GM19372 (cell line): ENCODE data around the gene CCT7.
"Not testable (repeated sequence)": the region's sequence is repeated elsewhere in the genome, so short reads cannot be mapped to it uniquely, and the experiment has no call there.

Experiments used
- ATAC-seq: cut with Tn5 transposase; IDR thresholded peaks from one replicate; pipeline ENCODE4 v1.9.1; 2021; ENCODE audit warnings: mild to moderate bottlenecking, low read depth, moderate library complexity; ENCODE audit not compliant: unreplicated experiment

Gene CCT7

DNA sequence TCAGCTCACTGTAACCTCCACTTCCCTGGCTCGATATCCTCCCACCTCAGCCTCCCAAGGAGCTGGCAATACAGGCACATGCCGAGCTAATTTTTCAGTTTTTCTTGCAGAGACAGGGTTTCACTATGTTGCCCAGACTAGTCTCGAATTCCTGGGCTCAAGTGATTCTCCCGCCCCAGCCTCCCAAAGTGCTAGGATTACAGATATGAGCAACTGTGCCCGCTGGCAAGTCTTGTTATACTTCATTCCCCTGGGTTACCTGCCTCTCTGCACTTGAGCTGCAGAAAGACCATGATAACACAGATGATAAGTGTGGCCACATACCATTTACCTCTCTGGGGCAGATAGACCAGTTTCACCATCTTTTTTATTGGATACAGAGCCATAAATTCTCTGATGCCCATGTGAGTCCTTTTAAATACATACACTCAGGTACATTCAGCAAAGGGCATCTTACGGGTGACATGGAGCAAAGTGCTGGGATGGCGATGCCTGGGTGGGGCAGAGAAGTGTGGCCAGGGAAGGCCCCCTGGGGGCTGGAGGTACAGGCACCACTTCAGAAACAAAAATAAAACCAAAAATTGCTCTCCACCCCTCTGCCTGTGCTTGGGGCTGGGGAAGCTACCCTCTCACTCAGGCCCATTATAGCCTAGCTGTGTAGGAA is 20.4 kb downstream of the CCT7 start:
- no peak for ATAC-seq

- ATAC-seq: no peak
These were observed 21.0 kb downstream of the CCT7 start for GRCh38 chr2:73255007-73255644.

- ATAC-seq: no peak
These were observed 22.0 kb downstream of the CCT7 start for GRCh38 chr2:73255907-73256617.

DNA sequence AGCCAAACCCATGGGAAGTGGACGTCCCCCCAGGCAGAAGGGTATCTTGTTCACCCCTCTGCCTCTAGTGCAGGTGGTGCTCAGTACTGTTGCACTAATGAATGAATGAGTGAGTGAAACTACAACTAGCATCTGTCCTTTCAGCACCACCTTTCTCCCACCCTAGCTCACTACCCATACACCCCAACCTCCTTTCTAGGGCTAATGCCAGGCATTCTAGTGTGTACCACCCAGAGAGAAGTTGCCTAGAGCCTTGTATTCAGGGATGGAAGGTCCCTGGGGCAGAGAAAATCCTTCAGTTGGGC is 22.5 kb downstream of the CCT7 start:
- ATAC-seq: no peak

- no peak for ATAC-seq
These were observed 22.9 kb downstream of the CCT7 start for GRCh38 chr2:73257021-73257420.

GRCh38 chr2:73257425-73258125 is 23.5 kb downstream of the CCT7 start:
- ATAC-seq: no peak

DNA sequence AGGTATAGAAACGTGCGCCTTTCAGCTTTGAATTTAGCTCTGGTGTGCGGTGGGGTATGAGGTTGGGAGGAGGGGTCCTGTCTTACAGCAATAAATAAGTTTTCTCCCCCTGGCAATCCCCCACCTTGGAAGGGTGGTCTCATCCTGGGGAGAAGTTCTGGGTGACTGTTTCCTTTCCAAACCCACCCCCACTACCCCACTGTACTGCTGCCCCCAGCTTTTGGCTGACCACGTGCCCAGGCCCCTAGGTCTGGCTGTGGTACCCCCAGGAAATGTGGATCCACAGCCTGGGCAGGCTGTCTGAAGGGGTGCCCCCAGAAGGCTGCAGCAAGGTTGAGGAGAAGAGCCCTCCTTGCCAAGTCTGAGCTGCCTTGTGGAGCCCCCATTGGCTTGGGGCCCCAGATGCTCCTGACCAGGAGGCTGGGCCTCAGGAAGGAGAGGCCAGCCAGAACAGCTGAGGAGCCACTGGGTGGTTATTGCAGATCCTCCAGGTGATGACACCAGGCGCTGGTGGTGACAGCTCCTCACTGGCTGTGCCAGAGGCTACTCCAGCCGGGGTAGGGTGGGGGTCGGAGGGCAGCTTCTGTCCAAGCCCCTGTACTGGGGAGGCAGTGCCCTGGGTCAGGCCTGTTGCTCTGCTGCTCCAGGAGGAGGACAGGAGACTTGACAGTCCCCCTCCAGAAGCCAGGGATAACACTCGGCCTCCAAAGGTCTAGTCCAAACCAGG is 24.2 kb downstream of the CCT7 start:
- ATAC-seq: no peak

GRCh38 chr2:73258913-73259215 is 24.8 kb downstream of the CCT7 start:
- no peak for ATAC-seq

GRCh38 chr2:73259276-73259675 is 25.2 kb downstream of the CCT7 start:
- no peak for ATAC-seq

DNA sequence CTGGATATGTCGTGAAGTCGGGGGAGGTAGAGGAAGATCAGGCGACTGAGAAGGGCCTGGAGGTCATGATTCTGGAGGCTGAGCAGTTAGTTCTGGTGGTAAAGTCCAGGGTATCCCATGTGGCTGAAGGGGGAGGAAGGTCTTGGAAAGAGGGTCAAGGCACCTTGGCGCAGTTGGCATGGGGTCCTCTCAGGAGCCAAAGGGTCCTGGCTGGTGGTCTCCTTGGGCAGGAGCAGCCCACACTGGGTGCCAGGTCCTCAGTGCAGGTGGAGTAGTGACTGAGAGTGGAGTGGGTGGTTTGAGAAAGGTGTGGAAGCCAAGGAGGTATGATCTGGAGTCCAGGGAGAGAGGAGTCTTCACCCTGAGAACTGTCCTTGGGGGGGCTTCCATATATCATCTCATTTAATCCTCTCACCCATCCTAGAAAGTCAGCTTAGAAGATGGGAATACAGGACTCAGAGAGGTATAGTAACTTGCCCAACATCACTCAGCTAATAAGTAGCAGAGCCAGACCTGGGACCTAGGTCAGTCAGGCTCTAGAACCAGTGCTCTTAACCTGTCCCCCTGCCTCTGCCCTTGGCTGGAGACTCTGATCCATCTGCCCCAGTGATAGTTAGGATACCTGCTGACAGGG is 25.7 kb downstream of the CCT7 start:
- no peak for ATAC-seq

GRCh38 chr2:73260338-73260984 is 26.4 kb downstream of the CCT7 start:
- ATAC-seq: no peak

- no peak for ATAC-seq
These were observed 28.1 kb downstream of the CCT7 start for GRCh38 chr2:73262108-73262651.

- ATAC-seq: not testable (repeated sequence)
These were observed 28.8 kb downstream of the CCT7 start for GRCh38 chr2:73262691-73263429.

- no peak for ATAC-seq
These were observed 29.6 kb downstream of the CCT7 start for GRCh38 chr2:73263540-73264331.

DNA sequence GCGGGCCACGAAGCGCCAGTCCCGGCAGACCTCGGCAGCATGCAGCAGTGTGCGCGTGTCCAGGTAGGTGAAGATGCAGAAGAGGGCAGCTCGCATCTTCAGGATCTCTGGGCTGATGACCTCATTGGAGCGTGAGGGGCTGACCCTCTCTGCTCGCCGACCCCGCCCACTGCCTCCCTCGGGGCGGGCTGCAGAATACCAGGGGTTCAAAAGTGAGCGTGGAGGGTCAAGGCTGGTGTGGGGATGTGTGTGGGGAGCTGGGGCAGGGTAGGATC is 30.2 kb downstream of the CCT7 start:
- ATAC-seq: no peak

GRCh38 chr2:73264783-73265182 is 30.7 kb downstream of the CCT7 start:
- ATAC-seq: no peak

DNA sequence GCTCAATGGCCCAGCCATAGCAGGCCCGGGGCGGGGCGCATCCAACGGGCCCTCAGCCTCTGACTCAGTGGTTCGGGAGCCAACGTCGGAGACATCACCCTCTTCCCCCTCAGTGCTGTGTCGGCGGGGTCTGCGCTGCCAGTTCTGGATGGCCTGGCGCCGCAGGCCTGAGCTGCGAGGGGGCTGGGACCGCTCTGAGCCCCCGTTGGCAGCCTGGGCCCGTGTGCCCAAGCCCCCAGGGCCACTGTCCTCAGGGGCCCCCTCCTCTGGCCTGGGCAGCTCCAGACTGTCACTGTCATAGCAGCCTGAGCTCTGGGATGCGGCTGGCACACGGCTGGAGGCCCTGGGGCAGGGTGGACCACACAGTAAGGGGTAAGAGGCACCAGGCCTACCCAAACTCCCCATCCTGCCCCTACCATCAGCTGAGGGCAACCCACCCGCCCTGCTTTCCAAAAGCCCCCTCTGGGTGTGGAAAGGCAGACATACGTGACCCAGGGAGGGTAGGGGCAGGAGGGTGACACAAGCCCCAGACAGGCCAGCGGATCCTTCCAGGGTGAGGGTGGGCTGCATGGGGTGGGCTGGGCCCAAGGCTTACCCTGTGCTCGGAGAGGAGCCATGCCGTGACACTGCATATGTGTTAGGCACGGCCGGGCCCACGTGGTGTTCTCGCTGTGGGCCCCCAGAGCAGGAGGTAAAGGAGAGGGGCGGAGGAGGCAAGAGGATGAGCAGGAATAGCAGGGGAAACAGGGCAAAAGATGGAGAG is 31.4 kb downstream of the CCT7 start:
- no peak for ATAC-seq
